NCI-H1417 (cell line): ENCODE results near the gene NUP43.
"Not testable (repeated sequence)": the region's sequence is repeated elsewhere in the genome, so short reads cannot be mapped to it uniquely, and the experiment has no call there.

Source experiments
- DNase-seq, 3 experiments: peaks; one replicate each; lab custom pipeline; 2025; lab: John Stamatoyannopoulos, UW

The NUP43 gene

GRCh38 chr6:149749082-149749593, 2.8 kb upstream of the NUP43 start:
- DNase-seq, result not testable (repeated sequence)

GRCh38 chr6:149745252-149745651, 1.1 kb downstream of the NUP43 start:
- not testable (repeated sequence) for DNase-seq

- DNase-seq, result no peak
Observed at GRCh38 chr6:149734915-149735314, 11.4 kb downstream of the NUP43 start.

GRCh38 chr6:149733089-149733720, 13.1 kb downstream of the NUP43 start:
- no peak for DNase-seq

- DNase-seq, result no peak
Observed at GRCh38 chr6:149729824-149730223, 16.5 kb downstream of the NUP43 start.

- no peak for DNase-seq
Observed at GRCh38 chr6:149728499-149729234, 17.7 kb downstream of the NUP43 start.

GRCh38 chr6:149727793-149728498, 18.4 kb downstream of the NUP43 start:
- no peak for DNase-seq

GRCh38 chr6:149725785-149726184, 20.5 kb downstream of the NUP43 start:
- DNase-seq, result no peak

GRCh38 chr6:149723771-149724417, 22.4 kb downstream of the NUP43 start:
- DNase-seq, result peak; percentile 12 to 68 (median 34)

GRCh38 chr6:149723262-149723661, 23.1 kb downstream of the NUP43 start:
- DNase-seq, result no peak

GRCh38 chr6:149719531-149719930, 26.8 kb downstream of the NUP43 start:
- DNase-seq, result no peak

- peak; percentile 75 to 96 (median 95) for DNase-seq
Observed at GRCh38 chr6:149717588-149718458, 28.5 kb downstream of the NUP43 start, which contains the start of gene LATS1. Gene LATS1 (minus strand): TSS chr6:149718101. CDS start chr6:149702126, 15,975 bp downstream.

GRCh38 chr6:149717255-149717587, 29.1 kb downstream of the NUP43 start:
- DNase-seq, result no peak

GRCh38 chr6:149716181-149716963, 30.0 kb downstream of the NUP43 start:
- DNase-seq, result no peak

- DNase-seq, result no peak
Observed at GRCh38 chr6:149714442-149714841, 31.9 kb downstream of the NUP43 start.

- no peak for DNase-seq
Observed at GRCh38 chr6:149711711-149712110, 34.6 kb downstream of the NUP43 start.

GRCh38 chr6:149701714-149702113, 44.6 kb downstream of the NUP43 start:
- no peak for DNase-seq

GRCh38 chr6:149699150-149699549, 47.2 kb downstream of the NUP43 start:
- DNase-seq, result no peak

- no peak for DNase-seq
Observed at GRCh38 chr6:149698175-149698574, 48.2 kb downstream of the NUP43 start.

GRCh38 chr6:149696901-149697300, 49.4 kb downstream of the NUP43 start:
- no peak for DNase-seq
